ENCODE results near the gene ARIH1.
"Not testable (repeated sequence)": the region's sequence is repeated elsewhere in the genome, so short reads cannot be mapped to it uniquely, and the experiment has no call there.

GRCh38 chr15:72648631-72649253 lies 174.6 kb downstream of the ARIH1 start:
- not testable (repeated sequence) for TF ChIP-seq MAX (IDR thresholded peaks at IDR 0.05); SIN3A (IDR thresholded peaks at IDR 0.05; ENCODE audit: low read depth); CTCF (IDR thresholded peaks at IDR 0.05 in 2 of 3, conservative IDR thresholded peaks at IDR 0.05 in 1 of 3; ENCODE audit: borderline replicate concordance in 1 of 3, insufficient read depth in 1 of 3, low read depth in 2 of 3, low read length in 2 of 3); EZH2 (IDR thresholded peaks at IDR 0.05); POLR2A (IDR thresholded peaks at IDR 0.05; ENCODE audit: borderline replicate concordance, extremely low read depth, insufficient read depth, insufficient read length); ZNF274 (IDR thresholded peaks at IDR 0.05; ENCODE audit: low read depth, low read length); TCF7L2 (IDR thresholded peaks at IDR 0.05; ENCODE audit: borderline replicate concordance, extremely low read depth, insufficient read depth, insufficient read length); POLR2AphosphoS5 (IDR thresholded peaks at IDR 0.05; ENCODE audit: low read depth, low read length); CEBPB (IDR thresholded peaks at IDR 0.05; ENCODE audit: low read depth); YY1 (IDR thresholded peaks at IDR 0.05; ENCODE audit: extremely low read depth, insufficient replicate concordance, low read depth, low read length); CBX3 (IDR thresholded peaks at IDR 0.05; ENCODE audit: low read depth); EZH2phosphoT487 (IDR thresholded peaks at IDR 0.05; ENCODE audit: borderline replicate concordance)

Data from HCT116 (cell line).